Epithelial cell of alveolus of lung (primary cell): ENCODE results near the gene LMAN2. TPM values are rescaled to one million over a fixed set of nuclear protein-coding genes. Genes with fewer than 3 reads are reported as not detected.

ENCODE experiments used
- total RNA-seq: library from RNA; depleted of rRNA; stranded (reverse); fragments of >200 nt; gene quantifications from 2 replicates; pipeline ENCODE4 v1.2.1, GENCODE V29; 2015

Gene LMAN2
- total RNA-seq, result 289 and 319 TPM in 2 replicates

DNA sequence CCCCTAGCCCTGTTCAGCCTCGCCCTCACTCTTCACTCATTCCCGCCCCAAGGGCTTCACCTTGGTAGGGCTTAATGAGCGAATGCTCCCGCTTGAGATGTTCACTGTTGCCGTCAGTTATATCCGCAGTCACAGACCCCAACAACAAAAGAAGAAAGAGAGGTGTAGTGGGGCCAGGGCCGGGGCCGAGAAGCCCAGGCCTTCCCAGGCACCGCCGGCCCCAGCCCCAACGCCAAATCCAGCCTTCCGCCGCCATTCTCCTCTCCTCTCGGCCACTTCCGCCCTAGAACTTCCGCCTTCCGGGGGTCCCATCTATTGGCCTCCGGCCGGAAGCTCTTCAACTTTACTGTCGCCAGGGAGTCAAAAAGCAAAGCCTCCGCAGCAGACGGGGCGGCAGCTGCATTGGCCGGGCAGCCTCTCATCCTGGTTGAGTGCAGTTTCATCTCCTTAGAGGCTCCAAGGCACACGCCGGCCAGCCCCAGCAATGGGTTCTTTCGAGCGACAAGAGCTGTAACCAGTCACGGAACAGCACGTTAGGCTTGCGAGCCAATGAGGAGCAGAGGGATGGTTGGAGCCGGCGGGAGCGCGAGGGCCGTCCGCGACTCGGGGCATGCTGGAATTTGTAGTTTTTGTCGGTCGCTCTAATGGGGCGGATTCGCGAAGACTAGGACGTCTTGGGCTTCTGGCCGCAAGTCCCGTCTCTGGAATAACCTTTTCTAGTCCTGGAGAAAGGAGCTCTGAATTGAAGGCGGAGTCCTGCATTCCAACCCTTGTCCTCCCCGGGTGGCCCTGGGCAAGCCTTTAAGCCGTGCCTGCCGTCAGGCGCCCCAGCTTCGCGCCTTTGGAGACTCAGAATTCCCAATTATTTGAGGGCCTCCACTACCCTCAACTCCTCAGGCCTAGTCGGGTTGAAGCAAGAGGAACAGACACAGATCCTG is at the start of gene LMAN2:
Gene LMAN2, minus strand, starts transcription at position 277 of the 938 bp plus-strand sequence. Its CDS starts 21 bp downstream, at position 256.

DNA sequence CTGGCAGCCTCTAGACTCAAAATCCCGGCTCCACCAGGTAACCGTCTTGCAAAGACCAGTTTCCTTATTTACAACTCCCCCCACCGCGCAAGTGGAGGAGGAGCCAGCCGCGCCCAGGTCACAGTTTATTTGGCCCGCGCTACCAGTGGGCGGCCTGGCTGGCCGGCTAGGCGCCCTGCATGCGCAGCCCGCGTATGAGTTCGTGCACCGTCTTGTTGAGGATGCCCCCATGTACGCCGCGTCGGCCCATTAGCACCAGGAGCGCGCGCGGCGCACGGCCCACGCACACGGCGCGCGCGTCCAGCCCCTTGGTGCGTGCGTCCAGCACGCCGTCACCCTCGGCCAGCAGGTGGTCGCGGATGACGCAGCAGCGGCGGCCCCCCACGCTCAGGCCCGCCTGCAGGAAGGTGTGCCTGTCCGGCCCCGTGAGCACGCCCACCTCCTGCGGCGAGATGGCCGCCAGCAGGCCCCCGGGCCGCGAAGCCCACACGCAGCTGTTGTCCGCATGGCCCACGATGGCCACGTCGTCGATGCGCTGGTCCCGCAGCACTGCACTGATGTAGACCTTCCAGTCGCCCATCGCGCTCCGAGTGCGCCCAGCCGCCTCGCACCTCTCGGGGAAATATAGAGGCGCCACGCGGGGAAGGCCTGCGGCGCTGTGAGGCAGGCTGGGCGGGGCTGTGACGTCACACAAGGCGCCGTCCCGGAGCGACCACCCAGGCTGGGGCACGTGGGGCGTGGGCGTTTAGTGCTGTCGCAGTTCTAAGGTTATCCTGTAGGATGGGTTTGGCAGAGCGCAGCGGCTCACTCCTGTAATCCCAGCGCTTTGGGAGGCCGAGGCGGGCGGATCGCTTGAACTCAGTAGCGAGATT is 48.8 kb upstream of the LMAN2 start, which contains the start of gene PFN3:
Gene PFN3, minus strand, starts transcription at position 665 of the 872 bp plus-strand sequence. Its CDS starts 85 bp downstream, at position 580.

DNA sequence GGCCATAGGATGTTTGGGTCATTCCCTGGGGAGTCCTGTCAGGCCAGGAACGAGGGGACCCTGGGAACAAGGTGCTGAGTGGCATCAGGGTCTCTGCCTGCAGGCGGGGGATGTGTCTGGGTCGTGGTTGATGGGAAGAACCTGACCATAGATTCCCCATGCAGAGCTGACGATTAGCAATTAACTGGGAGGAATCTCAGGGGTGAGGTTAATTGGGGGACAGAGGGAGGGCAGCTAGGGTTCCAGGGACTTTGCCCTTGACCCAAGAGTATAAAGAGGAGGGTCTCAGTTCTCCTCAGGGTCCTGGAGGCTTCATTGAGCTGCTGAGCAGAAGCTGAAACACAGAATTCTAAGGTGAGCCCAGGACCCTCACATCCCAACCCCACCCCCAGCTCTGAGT is 32.7 kb upstream of the LMAN2 start, which contains the start of gene SLC34A1:
Gene SLC34A1, plus strand, starts transcription at position 301 of the 400 bp plus-strand sequence. CDS start 1,308 bp downstream, outside the sequence.

DNA sequence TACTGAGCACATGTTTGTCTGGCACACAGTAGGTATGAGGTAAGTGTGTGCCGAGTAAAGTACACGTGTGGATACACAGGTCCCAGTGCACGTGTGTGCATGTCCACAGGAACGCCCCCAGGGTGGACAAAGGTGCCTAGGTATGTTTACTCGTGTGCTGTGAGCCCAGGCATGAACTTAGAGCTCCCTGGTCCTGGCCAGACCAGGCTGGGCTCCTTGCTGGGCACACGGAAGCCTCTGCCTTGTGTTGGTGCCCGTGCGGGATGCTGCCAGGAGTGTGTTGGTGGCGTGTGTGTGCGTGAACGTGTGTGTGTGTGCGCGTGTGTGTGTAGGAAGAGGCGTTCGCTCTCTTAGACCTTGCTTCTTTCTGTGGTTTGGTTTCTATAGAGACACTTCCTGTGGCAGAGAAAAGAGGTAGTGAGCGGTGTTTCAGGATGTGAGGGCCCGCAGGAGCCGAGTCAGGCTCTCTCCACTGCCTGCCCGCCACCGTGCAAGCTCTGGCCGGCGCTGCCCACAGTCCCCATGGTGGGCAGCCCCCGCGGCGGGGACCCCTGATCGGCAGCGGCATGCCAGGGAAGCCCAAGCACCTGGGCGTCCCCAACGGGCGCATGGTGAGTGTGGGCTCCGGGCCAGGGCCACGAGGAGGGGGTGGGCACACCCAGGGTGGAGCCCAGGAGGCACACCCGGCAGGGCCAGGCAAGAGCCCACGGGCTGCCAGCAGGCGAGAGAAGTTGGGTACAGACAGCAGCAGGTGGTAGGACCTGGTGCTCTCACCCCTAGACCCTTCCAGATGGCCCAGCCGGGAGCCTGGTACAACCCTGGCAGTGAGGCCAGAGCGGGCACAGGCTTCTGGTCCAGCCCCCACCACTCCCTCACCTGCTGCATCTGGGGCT is 6.2 kb upstream of the LMAN2 start, which contains the start of gene RGS14:
Gene RGS14, plus strand, starts transcription at position 466 of the 893 bp plus-strand sequence. Its CDS starts 101 bp downstream, at position 567.

GRCh38 chr5:177311723-177312648 is 39.5 kb downstream of the LMAN2 start, which contains the start of gene MXD3:
Gene MXD3, minus strand, starts transcription at chr5:177311898. Its CDS starts 68 bp downstream, at chr5:177311830.

DNA sequence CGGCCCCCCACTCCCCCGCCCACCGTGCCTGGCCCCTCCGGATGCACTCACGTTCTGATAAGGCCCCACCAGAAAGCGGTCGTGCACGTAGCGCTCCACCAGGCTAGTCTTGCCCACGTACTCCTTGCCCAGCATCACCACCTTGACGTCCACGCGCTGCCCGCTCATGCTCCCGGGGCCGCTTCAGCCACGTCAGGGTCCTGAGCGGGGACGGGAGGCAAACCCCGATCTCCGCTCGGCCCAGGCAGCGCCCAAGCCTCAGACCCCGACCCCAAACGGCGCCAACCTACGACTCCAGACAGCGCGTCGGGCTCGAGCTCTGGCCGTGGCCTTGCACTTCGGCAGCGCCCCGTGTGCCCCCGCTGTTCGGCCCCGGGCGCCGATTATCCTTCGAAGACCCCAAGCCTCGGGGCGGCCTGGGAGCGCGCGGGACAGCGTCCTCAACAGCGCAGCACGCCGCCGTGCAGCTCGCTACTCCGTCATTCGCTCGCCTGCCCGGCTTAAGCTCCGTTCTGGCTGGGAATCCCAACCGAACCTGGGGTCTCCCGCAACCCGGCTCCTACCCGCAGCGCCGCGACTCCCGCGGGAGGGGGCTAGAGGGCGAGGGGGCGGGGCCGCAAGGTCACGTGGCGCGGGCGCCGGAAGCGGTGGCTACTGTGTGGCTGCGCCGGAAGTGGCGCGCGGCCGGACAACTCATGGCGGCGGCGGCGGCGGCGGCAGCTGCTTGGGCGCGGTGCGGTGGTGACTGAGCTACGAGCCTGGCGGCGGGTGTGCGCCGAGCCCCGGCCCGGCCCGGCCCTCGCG is 48.1 kb downstream of the LMAN2 start, which contains the start of the genes PRELID1 and RAB24:
Gene PRELID1, plus strand, starts transcription at position 679 of the 804 bp plus-strand sequence. CDS start 187 bp downstream, outside the sequence.
Gene RAB24, minus strand, starts transcription at position 599 of the 804 bp plus-strand sequence. Its CDS starts 431 bp downstream, at position 168.

Other genes starting within 250 kb of the LMAN2 start
- gene NSD1, start 217.9 kb downstream of the LMAN2 start, total RNA-seq, result 22.8 and 24.0 TPM in 2 replicates
- 20.2 and 45.6 TPM in 2 replicates for gene RAB24, start 47.9 kb downstream of the LMAN2 start, total RNA-seq
- 69.7 and 176 TPM in 2 replicates for gene PRELID1, start 47.9 kb downstream of the LMAN2 start, total RNA-seq
- gene MXD3, start 39.8 kb downstream of the LMAN2 start, total RNA-seq, result 21.7 and 30.7 TPM in 2 replicates
- gene RGS14, start 6.3 kb upstream of the LMAN2 start, total RNA-seq, result 3.9 and 10.3 TPM in 2 replicates
- gene SLC34A1, start 32.8 kb upstream of the LMAN2 start, total RNA-seq, result not detected in 2 replicates
- not detected in 2 replicates for gene PFN3, start 49.0 kb upstream of the LMAN2 start, total RNA-seq
- 0.40 and 1.0 TPM in 2 replicates for gene F12, start 57.9 kb upstream of the LMAN2 start, total RNA-seq
- gene GRK6, start 75.0 kb upstream of the LMAN2 start, total RNA-seq, result 19.8 and 37.6 TPM in 2 replicates
- 9.3 and 10.0 TPM in 2 replicates for gene PRR7, start 95.1 kb upstream of the LMAN2 start, total RNA-seq
- gene DBN1, start 122.0 kb upstream of the LMAN2 start, total RNA-seq, result 125 and 211 TPM in 2 replicates
- gene PDLIM7, start 145.9 kb upstream of the LMAN2 start, total RNA-seq, result 216 and 501 TPM in 2 replicates
- gene DOK3, start 158.2 kb upstream of the LMAN2 start, total RNA-seq, result 0.91 and 1.5 TPM in 2 replicates
- 92.1 and 136 TPM in 2 replicates for gene DDX41, start 165.3 kb upstream of the LMAN2 start, total RNA-seq
- gene FAM193B, start 202.9 kb upstream of the LMAN2 start, total RNA-seq, result 16.0 and 77.8 TPM in 2 replicates
- 172 and 235 TPM in 2 replicates for gene TMED9, start 240.5 kb upstream of the LMAN2 start, total RNA-seq
- 27.5 and 47.4 TPM in 2 replicates for gene B4GALT7, start 248.5 kb upstream of the LMAN2 start, total RNA-seq